ENCODE results near the gene KPNA3. TPM values are rescaled to one million over a fixed set of nuclear protein-coding genes. Genes with fewer than 3 reads are reported as not detected.
A peak's percentile ranks its signal among the peaks of the same experiment; 100 is the strongest.

KPNA3 gene
- total and polyA plus RNA-seq, 7 donors: 15.6 to 64.3 (median 41.5) TPM

DNA sequence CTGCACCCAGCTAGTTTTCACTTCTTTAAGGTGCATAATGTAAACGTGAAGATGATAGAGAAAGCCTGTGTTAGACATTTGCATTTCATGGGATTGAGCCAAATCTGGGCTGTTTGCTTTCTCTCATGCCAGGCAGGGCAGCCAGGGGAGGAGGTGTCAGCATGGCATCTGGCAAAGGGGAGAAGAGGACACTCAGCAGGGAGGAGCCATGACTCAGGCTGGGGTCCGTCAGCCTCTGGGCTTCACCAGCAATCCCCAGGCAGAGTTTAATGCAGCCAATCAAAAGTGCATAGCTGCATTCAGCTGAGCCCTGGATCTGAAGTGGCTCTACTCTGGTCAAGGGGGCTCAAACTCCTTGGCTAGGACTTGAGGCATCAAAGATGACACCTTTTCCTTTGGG is 124.7 kb downstream of the KPNA3 start:
- Histone ChIP-seq H3K36me3 (peaks cover 0 to 23% (median 2%) of the 10 kb centered on the region in 4 donors), H3K9me3 (no peaks in the 10 kb centered on the region), H3K27ac (no peak overlapping the region), H3K4me3 (no peak overlapping the region), H3K27me3 (no peaks in the 10 kb centered on the region), H3K4me1 (peaks cover 0 to 6% (median 0%) of the 10 kb centered on the region in 4 donors)
- no peak for DNase-seq
- 70 to 81% methylated on average over 2 of the region's 2 CpGs for WGBS, 2 donors
- intact Hi-C loops (cut with DNase I): no loop called here
- no peak for TF ChIP-seq POLR2A (IDR thresholded peaks at IDR 0.05)
- no peak for TF ChIP-seq EP300 (IDR thresholded peaks at IDR 0.05)
- TF ChIP-seq, protein P1, sequence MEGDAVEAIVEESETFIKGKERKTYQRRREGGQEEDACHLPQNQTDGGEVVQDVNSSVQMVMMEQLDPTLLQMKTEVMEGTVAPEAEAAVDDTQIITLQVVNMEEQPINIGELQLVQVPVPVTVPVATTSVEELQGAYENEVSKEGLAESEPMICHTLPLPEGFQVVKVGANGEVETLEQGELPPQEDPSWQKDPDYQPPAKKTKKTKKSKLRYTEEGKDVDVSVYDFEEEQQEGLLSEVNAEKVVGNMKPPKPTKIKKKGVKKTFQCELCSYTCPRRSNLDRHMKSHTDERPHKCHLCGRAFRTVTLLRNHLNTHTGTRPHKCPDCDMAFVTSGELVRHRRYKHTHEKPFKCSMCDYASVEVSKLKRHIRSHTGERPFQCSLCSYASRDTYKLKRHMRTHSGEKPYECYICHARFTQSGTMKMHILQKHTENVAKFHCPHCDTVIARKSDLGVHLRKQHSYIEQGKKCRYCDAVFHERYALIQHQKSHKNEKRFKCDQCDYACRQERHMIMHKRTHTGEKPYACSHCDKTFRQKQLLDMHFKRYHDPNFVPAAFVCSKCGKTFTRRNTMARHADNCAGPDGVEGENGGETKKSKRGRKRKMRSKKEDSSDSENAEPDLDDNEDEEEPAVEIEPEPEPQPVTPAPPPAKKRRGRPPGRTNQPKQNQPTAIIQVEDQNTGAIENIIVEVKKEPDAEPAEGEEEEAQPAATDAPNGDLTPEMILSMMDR (IDR thresholded peaks at IDR 0.05): no peak
- no peak for TF ChIP-seq POLR2AphosphoS5 (IDR thresholded peaks at IDR 0.05)

DNA sequence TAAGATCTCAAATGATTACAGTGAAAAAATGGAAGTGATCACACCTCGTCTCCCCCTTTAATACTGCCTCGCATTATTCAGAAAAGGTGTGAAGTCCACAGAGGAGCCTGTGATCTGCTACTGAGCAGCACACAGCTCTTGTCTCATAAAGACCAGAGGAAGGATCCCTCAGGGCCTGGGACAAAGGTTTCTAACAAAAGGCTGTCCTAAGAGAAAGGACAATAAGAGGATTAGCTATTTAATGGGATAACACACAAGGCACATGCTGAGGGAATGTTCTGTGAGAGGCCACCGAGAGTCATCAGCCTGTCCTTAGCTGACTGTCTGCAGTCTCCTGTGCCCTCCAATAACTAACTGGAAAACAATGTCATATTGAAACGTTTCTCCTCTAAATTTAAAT is 127.9 kb downstream of the KPNA3 start:
- TF ChIP-seq, protein P1 (IDR thresholded peaks at IDR 0.05): no peak
- TF ChIP-seq POLR2AphosphoS5 (IDR thresholded peaks at IDR 0.05) (no peak), POLR2A (IDR thresholded peaks at IDR 0.05) (no peak), EP300 (IDR thresholded peaks at IDR 0.05) (no peak)
- no peaks in the 10 kb centered on the region for H3K27me3 ChIP-seq
- H3K4me1 ChIP-seq: no peaks in the 10 kb centered on the region
- peaks cover 0 to 51% (median 2%) of the 10 kb centered on the region in 4 donors for H3K36me3 ChIP-seq
- no peak overlapping the region for H3K27ac ChIP-seq
- no peaks in the 10 kb centered on the region for H3K9me3 ChIP-seq
- intact Hi-C loops (cut with DNase I): no loop called here
- WGBS, 2 donors: 87 to 88% methylated on average over 4 of the region's 4 CpGs
- DNase-seq: no peak
- H3K4me3 ChIP-seq: no peak overlapping the region

DNA sequence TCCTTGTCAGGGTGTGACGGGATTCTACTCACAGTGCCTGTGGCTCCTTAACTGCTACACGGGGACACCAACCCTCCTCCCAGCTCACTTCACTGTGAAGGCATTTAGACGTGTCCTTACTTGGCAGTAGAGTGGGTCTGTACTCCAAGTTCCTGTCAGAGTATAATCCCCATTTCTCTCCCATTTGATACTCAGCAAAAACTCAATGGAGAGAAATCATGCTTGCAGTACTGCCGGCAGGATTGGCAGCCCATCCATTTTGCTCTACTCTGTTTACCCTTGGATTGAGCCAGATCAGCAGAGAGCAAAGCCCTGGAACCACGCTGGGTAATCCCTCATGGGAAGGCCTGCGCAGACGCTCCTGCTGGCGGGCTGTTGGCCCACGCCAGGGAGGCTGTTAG is 135.2 kb downstream of the KPNA3 start:
- Histone ChIP-seq H3K27me3 (no peaks in the 10 kb centered on the region), H3K27ac (peak overlapping the region in 1 of 4 donors; percentile 54), H3K9me3 (no peaks in the 10 kb centered on the region), H3K4me3 (no peak overlapping the region), H3K36me3 (peaks cover 0 to 23% (median 0%) of the 10 kb centered on the region in 4 donors), H3K4me1 (peaks cover 0 to 4% (median 0%) of the 10 kb centered on the region in 4 donors)
- no peak for DNase-seq
- WGBS, 2 donors: 89 to 92% methylated on average over 9 of the region's 9 CpGs
- intact Hi-C loops (cut with DNase I): no loop called here
- TF ChIP-seq POLR2AphosphoS5 (IDR thresholded peaks at IDR 0.05) (no peak), EP300 (IDR thresholded peaks at IDR 0.05) (no peak), POLR2A (IDR thresholded peaks at IDR 0.05) (no peak)
- TF ChIP-seq, protein P1 (IDR thresholded peaks at IDR 0.05): no peak

DNA sequence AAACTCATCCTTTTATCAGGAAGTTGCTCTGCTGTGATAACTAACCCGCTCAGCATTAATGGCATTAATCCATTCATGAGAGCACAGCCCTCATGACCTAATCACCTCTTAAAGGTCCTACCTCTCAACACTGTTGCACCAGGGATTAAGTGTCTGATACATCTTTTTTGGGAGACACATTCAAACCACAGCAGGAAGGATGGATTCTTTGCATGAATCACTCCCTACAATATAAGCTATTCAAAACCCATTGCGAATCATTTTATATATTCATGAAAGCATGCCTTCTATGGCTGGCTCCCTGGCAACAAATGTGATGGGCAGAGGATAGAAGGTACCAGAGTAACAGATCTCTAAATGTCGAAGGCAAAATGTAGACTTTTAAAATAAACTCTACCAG is 136.6 kb downstream of the KPNA3 start:
- Histone ChIP-seq H3K27me3 (no peaks in the 10 kb centered on the region), H3K4me3 (no peak overlapping the region), H3K36me3 (peaks cover 0 to 9% (median 0%) of the 10 kb centered on the region in 4 donors), H3K4me1 (peaks cover 0 to 6% (median 0%) of the 10 kb centered on the region in 4 donors), H3K9me3 (no peaks in the 10 kb centered on the region), H3K27ac (no peak overlapping the region)
- 85 to 94% methylated on average over 3 of the region's 3 CpGs for WGBS, 2 donors
- TF ChIP-seq POLR2A (IDR thresholded peaks at IDR 0.05) (no peak), EP300 (IDR thresholded peaks at IDR 0.05) (no peak), POLR2AphosphoS5 (IDR thresholded peaks at IDR 0.05) (no peak)
- TF ChIP-seq, protein P1 (IDR thresholded peaks at IDR 0.05): no peak
- no peak for DNase-seq
- intact Hi-C loops (cut with DNase I): no loop called here

DNA sequence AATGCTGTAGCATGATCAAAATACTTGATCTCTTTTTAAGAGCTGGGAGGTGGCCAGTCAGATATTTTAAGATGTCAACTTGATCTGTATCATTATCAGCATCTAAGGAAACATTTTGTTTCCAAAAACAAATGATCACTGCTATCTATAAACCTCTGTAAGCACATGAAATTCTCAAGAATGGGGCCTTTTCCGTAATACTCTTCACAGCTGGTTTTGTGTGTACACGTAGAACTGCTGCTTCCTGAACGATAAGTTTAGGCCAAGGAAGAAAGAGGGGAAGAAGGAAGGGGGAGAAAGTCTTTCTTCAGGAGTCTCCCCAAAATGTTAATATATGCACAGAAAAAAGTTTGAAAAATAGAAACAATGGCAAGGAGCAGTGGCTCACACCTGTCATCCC is 138.5 kb downstream of the KPNA3 start:
- Histone ChIP-seq H3K4me1 (peaks cover 0 to 6% (median 0%) of the 10 kb centered on the region in 4 donors), H3K9me3 (no peaks in the 10 kb centered on the region), H3K27me3 (no peaks in the 10 kb centered on the region), H3K4me3 (no peak overlapping the region), H3K27ac (no peak overlapping the region), H3K36me3 (no peaks in the 10 kb centered on the region)
- 77 to 93% methylated on average over 3 of the region's 3 CpGs for WGBS, 2 donors
- no peak for TF ChIP-seq POLR2AphosphoS5 (IDR thresholded peaks at IDR 0.05)
- TF ChIP-seq EP300 (IDR thresholded peaks at IDR 0.05): no peak
- TF ChIP-seq, protein P1 (IDR thresholded peaks at IDR 0.05): no peak
- no peak for TF ChIP-seq POLR2A (IDR thresholded peaks at IDR 0.05)
- no peak for DNase-seq
- intact Hi-C loops (cut with DNase I): no loop called here
